GM18505 (cell line): Measurements from ENCODE around the gene PHF13.

ENCODE experiments used
- ATAC-seq: cut with Tn5 transposase; IDR thresholded peaks from one replicate; pipeline ENCODE4 v1.9.1; 2021; ENCODE audit not compliant: unreplicated experiment
- POLR2A ChIP-seq: IDR thresholded peaks from 4 replicates; pipeline ENCODE4 v1.6.1; 2011; ENCODE audit warnings: borderline replicate concordance; ENCODE audit not compliant: insufficient read depth, insufficient read length; ENCODE audit errors: extremely low read depth

PHF13 gene

DNA sequence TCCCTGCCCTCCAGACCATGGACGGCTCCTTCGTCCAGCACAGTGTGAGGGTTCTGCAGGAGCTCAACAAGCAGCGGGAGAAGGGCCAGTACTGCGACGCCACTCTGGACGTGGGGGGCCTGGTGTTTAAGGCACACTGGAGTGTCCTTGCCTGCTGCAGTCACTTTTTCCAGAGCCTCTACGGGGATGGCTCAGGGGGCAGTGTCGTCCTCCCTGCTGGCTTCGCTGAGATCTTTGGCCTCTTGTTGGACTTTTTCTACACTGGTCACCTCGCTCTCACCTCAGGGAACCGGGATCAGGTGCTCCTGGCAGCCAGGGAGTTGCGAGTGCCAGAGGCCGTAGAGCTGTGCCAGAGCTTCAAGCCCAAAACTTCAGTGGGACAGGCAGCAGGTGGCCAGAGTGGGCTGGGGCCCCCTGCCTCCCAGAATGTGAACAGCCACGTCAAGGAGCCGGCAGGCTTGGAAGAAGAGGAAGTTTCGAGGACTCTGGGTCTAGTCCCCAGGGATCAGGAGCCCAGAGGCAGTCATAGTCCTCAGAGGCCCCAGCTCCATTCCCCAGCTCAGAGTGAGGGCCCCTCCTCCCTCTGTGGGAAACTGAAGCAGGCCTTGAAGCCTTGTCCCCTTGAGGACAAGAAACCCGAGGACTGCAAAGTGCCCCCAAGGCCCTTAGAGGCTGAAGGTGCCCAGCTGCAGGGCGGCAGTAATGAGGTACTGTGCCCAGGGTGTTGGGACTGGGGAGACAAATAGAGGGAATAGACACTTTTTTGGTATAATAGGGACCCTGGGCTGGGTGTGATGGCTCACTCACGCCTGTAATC, 32.7 kb upstream of the PHF13 start:
- no peak for TF ChIP-seq POLR2A
- ATAC-seq = no peak

DNA sequence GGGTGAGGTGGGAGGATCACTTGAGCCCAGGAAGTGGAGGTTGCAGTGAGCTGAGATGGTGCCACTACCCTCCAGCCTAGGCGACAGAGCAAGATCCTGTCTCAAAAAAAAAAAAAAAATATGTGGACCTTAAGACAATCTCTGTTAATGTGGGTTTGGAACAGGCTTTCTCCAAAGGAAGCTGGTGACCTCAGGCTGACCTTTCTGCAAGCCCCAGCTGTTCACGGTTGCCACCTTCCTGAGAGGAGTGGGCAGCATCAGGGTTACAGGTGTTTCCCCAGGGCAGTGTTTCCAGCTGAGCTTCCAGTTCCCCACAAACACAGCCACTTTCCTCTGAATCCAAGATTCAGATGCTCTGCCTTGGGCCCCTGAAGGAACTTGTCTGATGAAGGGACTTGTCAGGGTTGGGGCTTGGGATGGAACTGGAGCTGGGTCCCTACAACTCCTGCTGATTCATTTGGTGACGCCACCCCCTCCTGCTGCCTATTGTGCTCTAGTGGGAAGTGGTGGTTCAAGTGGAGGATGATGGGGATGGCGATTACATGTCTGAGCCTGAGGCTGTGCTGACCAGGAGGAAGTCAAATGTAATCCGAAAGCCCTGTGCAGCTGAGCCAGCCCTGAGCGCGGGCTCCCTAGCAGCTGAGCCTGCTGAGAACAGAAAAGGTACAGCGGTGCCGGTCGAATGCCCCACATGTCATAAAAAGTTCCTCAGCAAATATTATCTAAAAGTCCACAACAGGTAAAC, 31.8 kb upstream of the PHF13 start:
- no peak for TF ChIP-seq POLR2A
- no peak for ATAC-seq

DNA sequence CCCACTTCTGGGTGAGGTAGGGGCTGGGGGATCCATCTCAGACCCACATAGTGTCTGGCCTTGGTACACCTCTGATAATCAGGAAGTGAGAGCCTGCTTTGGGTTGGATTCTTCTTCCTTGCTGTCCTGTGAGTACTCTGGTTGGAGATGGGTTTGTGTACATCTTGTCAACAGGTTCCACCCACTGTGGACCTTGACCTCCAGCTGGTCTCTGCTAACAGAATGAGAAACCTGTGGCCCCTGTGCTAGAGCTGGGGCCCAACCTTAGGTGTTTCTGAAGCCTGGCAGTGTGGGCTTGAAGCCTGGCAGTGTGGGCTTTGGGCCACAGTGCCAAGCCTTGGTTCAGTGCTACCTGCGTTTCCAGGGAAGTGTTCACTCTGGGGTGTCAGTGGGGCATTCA, 31.2 kb upstream of the PHF13 start:
- TF ChIP-seq POLR2A = no peak
- ATAC-seq = no peak

- TF ChIP-seq POLR2A = no peak
- no peak for ATAC-seq
These were observed 29.1 kb upstream of the PHF13 start for GRCh38 chr1:6584126-6585080.

DNA sequence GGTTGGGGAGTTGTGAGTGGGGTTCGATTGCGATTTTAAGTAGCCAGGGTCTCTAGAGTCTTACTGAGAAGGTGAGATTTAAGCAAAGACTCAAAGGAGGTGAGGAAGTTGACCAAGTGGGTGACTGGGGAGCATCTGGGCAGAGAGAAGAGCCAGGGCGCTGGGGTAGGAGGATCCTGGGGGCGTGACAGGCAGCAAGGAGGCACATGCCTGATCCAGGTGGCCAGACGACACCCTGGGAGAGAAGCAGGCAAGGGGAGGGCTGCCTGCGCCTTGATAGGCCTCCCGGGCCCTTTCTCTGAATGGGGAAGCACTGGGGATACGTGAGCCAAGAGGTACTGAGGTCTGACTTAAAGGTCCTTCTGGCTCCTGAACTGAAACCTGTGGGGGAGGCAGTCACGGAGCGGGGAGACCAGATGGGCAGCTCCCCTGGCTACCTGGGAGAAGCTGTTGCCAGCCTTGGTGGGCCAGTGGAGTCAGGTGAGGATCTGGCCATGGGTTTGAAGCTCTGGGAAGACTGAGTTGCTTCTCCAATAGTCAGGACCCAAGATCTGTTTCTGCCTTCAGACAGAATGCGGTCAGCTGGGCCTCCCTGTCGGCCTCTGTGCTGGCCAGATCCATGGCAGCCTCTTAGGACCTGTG, 28.3 kb upstream of the PHF13 start:
- no peak for ATAC-seq
- no peak for TF ChIP-seq POLR2A

- no peak for ATAC-seq
- TF ChIP-seq POLR2A = no peak
These were observed 27.7 kb upstream of the PHF13 start for GRCh38 chr1:6585841-6586240.

DNA sequence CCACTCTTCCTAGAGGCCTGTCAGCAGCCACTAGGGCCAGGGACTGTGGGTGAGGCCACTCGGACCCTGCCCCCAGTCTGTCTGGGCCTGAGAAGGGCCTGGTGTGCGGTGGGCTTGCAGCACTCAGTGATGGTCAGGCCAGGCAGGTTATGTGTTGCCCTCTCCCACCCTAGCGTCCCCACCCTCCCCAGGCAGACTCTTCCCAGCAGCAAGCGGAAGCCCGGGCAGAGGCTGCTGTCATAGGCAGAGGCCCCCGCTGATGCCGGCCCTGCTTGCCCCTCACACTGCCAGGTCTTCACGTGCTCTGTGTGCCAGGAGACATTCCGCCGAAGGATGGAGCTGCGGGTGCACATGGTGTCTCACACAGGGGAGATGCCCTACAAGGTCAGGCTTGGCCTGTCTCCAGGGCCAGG, 27.1 kb upstream of the PHF13 start:
- ATAC-seq = no peak
- TF ChIP-seq POLR2A = peak; percentile 11

- ATAC-seq = no peak
These were observed 26.1 kb upstream of the PHF13 start for GRCh38 chr1:6587261-6588005.

GRCh38 chr1:6588128-6588892, 25.2 kb upstream of the PHF13 start:
- no peak for ATAC-seq
- no peak for TF ChIP-seq POLR2A

More at GRCh38 chr1:6587261-6588005, 26.1 kb upstream of the PHF13 start:
- no peak for TF ChIP-seq POLR2A

DNA sequence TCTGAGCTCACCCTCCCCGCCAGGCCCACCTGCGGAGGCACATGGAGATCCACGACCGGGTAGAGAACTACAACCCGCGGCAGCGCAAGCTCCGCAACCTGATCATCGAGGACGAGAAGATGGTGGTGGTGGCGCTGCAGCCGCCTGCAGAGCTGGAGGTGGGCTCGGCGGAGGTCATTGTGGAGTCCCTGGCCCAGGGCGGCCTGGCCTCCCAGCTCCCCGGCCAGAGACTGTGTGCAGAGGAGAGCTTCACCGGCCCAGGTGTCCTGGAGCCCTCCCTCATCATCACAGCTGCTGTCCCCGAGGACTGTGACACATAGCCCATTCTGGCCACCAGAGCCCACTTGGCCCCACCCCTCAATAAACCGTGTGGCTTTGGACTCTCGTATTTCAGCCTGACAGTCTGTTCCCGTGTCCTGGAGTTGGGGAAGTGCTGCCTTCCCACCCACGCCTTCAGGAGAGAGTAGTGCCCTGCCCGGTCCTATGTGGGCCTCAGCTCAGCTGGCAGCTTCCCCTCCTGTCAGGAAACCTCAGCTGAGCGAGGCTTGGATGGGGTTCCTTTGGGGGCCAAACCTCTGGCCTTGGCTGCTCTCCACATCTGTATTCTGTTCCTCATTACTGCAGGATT, 24.5 kb upstream of the PHF13 start:
- ATAC-seq = no peak
- TF ChIP-seq POLR2A = peak; percentile 22

GRCh38 chr1:6590046-6590445, 23.5 kb upstream of the PHF13 start:
- TF ChIP-seq POLR2A = no peak
- no peak for ATAC-seq
